HG02678 (cell line): Measurements from ENCODE around the gene SNCB.
A peak's percentile ranks its signal among the peaks of the same experiment; 100 is the strongest.

Experiments used
- ATAC-seq: cut with Tn5 transposase; IDR thresholded peaks from one replicate; pipeline ENCODE4 v1.9.1; 2021; ENCODE audit warnings: mild to moderate bottlenecking, moderate library complexity; ENCODE audit not compliant: unreplicated experiment

The SNCB gene

DNA sequence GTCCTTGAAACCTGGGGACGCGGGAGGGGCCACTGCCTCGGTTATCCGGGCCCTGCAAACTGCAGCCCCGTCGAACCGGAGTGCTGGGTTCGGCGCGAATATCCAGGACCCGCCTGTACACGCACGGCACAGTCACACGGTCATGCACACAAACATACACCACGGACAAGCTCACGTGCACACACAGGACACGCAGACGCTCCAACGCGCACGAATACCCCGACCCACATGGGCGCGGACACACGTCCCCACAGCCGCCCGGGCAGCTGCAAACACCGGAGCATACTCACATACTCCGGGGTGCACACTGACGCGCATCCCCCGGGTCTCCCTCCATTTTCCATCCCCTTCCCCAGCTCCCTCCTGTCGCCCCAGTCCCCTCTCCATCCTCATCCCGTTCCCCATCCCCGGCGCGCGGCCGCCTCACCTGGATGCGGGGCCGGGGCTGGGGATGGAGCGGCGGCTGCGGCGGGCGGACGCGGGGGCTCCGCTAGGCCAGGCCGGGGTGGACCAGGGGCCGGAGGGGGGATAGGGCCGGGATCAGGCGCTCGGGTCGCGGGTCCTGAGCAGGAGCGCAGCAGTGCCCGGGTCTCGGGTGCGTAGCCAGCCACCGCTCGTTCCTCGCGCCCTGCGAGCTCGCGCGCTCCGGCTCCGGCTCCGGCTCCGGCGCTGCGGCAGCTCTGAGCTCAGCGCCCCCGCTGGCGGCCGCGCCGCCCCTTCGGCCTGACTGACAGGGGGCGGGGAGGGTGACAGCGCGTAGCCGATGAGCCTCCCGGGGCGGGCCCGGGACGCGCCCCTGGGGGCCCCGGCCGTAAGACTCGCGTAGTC lies at the start of gene SNCB, which contains the start of gene EIF4E1B:
Gene SNCB, minus strand, starts transcription at position 682 of the 828 bp plus-strand sequence. CDS start 880 bp downstream, outside the sequence.
Gene EIF4E1B, plus strand, starts transcription at position 823 of the 828 bp plus-strand sequence. CDS start 12,113 bp downstream, outside the sequence.
- peak; percentile 64 for ATAC-seq

DNA sequence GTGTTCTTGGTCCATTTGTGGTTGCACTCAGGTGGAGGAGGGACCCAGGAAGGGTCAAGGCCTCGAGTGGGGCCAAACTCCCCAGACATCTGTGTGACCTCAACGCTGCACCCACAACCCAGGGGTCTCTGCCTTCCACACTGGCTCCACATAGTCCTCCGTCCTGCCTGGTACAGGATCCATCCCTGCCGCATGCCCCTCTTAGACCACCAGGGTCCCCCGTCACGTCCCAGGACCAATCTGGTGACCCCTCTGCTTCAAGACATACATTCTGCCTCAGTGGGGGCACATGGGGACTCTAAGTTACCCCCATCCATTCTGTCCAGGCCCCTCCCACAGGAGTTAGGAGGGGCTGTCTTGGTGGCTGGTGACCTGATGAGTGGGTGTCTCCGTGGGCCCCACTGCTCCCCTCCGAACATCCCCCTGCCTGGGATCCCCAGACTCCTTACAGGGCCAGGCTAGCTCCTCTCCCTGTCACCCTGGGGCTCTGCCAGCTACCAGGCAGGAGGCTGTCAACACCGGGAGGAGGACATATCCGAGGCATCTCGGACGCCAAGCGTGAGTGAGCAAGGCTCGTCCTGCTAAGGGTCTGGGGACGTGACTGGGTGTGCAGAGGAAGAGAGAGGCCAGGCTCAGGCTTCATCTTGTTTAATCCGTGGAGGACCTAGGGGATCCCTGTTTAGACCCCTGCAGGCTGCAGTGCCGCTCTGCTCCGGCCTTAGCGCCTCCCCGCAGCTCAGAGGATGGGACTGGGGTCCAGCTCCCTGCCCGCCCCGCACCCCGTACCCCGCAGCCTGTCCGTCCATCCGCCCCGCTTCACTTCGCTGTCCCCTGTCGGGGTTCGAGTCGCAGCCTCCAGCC lies 49.3 kb upstream of the SNCB start:
- ATAC-seq = no peak

DNA sequence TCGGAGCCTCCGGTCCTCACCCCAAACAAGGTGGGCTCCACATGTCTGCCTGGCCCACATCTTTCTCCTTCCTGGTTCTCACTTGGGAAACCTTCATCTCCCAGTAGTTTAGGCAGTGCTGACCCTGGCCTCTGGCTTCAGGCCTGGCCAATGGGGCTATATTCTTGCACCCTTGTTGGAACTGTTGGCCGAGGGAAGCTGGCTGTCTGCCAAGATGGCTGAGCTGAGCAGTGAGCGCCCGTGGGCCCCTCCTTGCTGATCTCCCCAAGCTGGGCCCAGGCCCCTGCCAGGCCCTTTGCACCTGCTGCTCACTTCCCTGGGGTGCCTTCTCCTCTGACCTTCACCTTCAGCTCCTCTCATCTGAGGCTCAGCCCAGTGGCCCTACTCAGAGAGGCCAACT lies 48.2 kb upstream of the SNCB start:
- ATAC-seq = no peak

DNA sequence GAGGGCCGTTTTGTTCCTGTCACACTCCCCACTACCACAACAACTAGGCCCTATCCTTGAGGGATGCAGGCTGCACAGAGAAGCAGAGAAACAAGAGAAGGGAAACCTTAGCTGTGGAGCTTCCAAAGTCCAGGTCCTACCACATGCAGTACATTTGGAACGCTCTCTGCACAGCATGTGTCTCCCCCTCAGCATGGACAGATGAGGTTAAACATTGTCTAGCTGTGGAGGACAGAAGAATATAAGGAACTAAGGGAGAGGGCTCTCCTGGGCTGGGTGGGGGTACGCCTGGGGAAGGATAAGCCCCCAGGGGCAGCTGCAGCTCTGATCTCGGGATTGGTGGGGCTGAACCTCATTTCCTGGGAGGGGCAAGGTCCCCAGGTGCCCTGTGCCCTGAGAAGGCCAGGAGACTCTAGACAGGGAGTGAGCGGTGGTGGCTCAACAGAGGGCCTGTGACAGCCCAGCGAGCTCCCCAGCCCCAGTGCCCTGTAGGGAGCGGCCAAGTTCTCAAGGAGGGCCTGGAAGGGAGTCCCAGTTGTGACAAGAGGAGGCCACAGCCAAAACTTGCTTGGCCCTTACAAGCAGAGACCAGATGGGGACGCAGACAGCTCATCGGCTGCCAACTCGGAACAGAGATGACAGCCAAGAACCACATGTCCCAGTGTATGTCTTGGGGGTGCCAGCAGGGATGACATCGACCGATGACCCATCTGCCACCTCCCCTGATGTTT lies 47.0 kb upstream of the SNCB start:
- ATAC-seq = no peak

DNA sequence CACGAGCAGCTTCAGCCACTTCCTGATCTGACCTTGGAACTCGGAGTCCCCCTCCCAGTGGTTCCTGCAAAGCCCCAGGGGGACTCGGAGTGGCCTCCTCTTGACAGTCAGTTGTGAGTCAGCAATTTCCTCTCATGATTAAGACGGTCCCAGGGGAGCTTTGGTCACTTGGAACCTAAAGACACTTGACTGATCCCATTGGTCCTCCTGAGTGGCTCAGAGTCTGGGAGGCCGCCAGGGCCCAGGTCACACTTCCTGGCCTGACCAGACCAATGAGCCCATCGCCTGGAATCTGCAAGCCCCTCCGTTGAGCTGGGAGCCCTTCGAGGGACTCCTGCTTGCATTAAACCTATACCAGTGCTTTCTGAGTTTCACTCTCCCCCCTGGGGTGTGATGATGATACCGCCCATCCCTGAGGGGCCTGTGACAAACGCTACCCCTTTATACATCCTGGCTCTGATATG lies 46.1 kb upstream of the SNCB start:
- peak; percentile 84 for ATAC-seq

DNA sequence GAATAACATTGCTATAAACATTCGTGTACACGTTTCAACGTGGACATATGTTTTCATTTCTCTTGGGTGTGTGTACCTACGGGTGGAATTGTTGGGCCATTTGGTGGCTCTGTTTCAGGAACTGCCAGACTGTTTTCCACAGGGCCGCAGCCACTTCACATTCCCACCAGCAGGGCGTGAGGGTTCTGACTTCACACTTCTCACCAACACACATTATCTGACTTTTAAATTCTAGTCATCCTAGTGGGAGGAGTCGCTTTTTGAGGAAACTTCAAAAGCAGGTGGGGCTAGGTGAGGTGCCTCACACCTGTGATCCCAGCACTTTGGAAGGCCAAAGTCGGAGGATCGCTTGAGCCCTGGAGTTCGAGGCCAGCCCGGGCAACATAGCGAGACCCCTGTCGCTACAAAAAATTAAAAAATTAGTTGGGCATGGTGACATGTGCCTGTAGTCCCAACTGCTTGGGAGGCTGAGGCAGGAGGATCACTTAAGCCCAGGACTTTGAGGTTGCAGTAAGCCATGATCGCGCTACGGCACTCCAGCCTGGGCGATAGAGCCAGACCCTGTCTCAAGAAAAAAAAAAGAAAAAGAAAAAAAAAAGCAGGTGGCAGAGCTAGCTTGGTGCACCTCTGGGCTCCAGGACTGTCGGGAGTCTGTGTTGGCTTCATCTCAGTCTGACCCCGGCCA lies 45.5 kb upstream of the SNCB start:
- ATAC-seq = no peak

DNA sequence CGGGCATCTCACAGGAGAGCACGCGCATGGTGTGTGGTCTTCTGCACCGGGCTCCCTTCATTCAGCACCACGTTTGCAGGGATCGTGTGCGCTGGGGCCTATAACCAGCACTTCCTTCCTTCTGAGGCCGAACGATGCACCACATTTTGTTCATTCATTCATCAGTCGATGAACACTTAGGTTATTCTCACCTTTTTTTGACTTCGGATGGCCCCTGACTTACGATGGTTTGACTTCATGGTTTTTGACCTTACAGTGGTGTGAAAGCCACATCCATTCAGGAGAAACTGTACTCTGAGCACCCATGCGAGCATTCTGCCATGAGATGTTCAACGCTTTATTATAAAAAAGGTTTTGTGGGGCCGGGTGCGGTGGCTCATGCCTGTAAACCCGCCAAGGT lies 44.5 kb upstream of the SNCB start:
- ATAC-seq = no peak

DNA sequence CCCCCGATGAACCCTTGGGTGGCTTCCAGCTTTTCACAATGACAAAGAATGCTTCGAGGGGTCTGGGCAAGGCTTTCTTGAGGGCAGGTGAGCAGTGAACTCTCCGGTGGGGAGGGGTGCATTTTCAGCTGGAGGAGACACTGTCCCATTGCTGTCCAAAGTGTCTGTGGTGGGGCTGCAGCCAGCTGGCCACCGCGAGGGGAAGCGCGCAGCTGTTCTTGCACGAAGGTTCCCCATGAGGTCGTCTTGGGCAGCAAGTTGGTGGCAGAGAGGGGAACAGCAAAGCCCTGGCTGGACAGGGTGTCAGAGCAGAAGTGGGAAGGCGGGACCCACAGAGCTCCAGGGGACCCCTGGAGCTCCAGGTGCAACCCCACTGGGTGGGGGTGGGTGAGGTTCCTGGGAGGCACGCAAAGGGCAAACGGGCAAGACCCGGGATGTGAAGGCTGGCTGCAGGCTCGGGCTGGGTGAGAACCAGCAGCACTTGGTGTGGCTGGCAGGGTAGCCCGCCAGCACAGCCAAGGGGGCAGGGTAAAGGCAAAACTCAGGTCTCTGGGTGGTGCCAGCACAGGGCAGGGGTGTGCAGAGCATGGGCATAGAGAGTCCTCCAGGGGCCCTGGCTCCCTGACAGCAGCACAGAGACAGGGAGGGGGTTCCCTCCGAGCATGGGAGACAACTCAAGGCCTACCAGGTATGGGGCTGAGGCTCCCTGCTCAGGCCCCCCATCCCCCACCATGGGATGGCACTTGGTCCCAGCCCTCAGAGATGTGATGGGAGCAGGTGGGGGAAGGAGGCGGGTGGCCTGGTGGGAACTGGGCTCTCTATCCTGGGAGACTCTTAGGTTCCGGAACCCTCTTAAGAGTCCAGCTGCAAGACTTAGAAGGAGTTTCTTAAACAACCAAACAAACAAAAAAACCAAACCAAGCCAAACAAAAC lies 43.6 kb upstream of the SNCB start:
- ATAC-seq = no peak

DNA sequence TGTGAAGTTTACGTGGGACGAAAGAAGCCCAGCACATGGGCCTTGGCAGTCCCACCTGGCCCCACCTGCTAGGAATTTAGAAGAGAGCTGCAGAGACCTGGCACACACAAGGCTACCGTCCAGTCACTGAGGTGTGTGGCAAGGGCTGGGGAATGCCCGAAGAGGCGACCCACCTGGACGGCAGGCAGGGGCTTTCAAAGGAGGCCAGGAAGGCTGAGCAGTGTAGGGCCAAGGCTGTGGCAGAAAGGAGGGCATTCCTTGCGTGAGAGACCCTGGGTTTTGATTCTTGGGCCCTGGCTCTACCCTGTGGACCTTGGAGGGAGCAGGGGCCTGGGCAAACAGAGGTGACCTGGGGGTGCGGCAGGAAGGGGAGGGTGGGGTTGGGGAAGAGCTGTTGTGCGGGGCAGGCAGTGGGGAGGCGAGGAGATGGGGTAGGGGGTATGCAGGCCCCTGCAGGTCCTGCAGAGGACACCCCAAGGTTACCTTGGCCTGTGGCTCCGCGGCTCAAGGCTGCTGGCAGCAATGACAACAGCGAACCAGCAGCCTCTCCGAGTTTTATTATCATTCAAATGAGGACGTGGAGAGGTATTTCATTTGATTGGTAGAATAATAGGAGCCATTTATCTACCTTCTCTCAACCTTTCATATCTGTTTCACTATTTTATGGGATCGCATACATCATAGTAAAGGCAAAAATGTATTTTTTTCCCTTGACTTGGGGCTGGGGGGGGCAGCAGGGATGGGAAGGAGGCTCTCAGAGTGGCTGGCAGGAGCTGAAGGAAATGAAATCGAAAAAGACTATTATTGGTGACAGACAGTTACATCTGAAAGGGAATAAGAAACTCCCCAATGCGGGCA lies 41.8 kb upstream of the SNCB start:
- ATAC-seq = no peak

DNA sequence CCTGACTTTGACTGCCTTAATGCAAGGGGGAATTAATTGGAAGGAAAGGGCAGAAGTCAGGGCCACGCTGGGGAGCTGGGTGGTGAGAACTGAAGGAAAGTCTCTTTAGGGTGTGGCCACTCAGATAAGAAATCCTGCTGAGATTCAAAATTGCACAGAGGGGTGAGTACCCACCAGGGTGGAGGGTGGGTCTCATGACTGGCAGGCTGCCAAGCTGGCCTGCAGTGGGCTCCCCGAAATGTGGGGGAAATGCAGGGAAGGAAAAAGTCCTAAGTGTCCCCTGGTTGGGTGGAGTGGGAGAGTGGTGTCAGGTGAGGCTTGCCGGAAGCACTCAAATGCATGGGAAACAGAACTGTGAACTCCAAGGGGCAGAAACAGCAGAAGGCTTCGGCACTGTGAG lies 41.1 kb upstream of the SNCB start:
- no peak for ATAC-seq

DNA sequence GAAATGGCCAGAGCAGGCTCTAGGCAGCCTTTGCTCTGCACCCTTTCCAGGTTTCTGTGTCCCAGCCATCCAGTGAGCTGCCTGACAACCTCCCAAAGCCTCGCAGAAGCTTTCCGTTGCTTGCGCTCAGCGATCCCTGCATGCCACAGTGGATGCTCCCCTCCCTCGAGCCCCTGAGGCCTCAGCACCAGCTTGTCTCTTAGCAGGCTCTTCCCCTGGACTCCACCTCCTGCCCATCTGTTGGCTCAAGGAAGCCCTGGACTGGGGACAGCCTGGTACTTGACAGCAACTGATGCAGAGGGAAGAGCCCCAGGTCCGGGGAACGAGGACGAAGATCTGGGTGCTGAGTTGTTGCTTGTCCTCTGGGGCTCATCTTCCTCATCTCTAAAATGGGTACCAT lies 40.1 kb upstream of the SNCB start:
- ATAC-seq = no peak

DNA sequence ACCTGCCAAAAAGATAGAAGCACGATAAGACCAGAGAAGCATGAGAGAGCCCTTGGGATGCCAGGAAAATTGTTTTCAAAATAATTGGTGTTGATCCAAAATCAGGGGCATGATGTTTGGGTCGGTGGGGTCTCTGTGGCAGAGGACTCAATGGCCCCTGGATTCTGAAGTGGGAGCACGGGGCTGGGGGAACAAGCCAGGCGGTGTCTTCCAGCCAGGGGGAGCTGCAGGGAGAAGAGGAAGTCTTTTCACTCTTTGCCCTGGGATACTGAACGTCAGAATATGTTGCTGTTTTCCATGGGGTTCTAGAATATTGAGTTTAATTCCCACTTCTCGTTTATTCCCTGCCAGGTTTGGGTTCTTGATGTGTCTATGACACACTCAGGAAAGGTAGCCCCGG lies 37.3 kb upstream of the SNCB start:
- no peak for ATAC-seq

DNA sequence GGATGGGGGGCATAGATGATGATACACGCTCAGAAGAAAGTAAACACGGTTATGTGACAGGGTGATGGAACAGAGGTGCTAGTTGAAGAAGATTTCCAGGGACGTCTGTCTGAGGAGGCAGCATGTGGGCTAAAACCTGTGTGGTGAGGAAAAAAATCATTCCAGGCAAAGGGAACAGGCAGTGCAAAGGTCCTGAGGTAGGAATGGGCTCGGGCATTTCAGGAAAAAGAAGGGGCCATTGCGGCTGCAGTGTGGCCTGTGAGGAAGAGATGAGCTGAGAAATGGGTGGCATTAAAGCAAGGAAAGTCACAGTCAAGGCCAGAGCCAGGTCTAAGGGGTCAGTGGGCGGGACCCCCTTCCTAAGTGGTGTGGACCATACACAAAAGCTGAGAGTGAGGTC lies 35.2 kb upstream of the SNCB start:
- ATAC-seq = no peak

DNA sequence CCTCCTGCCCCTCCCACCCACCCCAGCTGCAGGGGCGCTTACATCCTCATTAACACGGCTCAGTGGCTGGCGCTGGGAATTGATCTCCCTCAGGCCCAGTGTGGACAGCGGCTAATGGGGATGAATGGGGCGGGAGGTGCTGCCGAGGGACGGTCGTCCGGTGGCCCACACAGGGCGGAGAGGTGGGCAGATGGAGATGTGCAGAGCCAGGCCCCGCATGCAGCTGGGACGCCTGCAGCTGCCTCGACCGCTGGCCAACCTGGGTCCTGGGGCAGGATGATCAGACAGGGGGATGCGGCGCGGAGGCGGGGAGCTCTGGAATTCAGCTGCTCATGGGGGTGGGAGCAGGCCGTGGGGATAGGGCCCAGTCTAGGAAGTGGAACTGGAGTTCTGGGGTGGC lies 34.6 kb upstream of the SNCB start:
- ATAC-seq = no peak

DNA sequence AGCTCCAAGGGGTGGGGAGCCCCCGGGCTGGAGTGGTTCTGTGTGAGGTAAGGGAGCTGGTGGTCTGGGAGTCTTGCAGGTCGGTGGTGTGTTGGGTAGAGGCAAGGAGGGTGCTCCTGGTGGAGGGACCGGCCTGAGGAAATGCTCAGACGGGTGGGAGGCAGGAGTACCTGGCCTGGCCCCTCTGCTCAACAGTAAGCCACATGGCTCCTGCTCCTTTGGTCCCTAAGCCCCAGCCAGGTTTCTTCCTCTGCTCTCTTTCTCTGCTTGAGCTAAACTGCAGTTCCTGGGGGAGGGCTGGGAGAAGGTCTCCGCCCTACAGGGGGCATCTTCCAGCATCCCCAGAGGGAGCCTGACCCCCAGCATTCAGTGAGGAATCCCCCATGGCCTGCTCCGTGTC lies 34.1 kb upstream of the SNCB start:
- no peak for ATAC-seq

DNA sequence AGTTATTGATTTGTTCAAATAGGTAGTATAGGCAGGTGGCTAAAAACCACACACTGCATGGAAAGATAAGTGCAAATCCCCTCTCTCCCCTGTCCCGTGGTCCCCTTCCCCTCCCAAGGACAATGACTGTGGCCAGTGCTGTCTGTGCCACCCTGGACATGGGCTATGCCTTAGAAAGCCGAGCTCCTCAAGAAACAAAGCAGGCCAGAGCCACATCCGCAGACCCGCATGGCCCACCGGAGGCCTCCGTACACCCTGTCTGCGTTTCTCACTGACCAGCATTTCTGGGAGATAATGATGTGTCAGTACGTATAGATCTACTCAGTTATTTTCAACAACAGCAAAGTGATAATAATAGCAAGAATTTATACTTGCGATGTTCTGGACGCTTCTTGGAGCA lies 33.2 kb upstream of the SNCB start:
- no peak for ATAC-seq

DNA sequence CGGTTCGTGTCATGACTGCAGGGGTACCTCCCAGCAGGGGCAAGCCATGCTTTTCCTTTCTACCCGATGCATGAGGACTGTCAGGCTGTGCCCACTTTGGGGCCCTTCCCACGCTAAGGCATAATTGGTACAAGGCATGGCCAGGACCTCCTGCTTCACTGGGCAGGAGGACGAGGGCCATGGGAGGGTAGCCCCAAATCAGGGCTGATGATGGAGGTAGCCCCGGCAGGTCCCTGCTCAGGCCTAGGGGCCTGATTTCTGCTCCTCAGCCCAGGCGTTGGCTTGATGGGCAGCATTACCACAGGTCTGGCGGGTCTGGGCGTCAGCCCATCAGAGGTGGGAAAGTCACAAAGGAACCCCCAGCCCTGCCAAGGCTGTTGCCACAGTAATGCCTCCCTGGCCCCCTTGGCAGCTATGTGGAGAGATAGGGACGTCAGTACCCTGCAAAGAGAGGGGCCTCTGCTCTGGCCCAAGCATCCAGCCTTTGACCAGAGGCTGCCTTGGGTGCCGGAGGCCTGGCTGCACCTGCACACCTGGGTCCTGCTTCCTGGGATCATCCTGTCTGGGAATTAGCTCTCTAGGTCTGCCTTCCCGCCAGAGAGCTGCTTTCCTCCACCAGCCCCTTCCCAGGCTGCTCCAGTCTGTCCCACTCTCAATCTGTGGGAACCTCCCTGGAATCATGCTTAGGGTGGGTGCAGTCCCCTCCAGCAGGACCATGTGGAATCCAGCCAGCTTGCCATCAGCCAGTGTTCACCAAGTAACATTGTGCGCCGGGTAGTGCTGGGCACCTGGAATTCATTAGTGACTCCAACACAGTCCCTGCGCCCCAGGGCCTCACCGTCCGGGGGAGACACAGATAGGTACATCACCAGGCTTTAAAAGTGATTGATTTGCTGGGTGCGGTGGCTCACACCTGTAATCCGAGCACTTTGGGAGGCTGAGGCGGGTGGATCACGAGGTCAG lies 32.3 kb upstream of the SNCB start:
- ATAC-seq = no peak
